K562 (cell line): ENCODE measurements around the gene FAM83E.

Experiments used
- CLOCK ChIP-seq: fragments of 250-450 bp; sonication (Bioruptor Pico); IDR thresholded peaks from 2 replicates; pipeline ENCODE4 v1.4.0; 2020; ENCODE audit warnings: mild to moderate bottlenecking, moderate library complexity, borderline replicate concordance
- CXXC5 ChIP-seq: fragments of 250-450 bp; sonication (Bioruptor Pico); IDR thresholded peaks from 2 replicates; pipeline ENCODE4 v1.8.0; 2022; ENCODE audit warnings: inconsistent platforms, mild to moderate bottlenecking, moderate library complexity
- HMGXB4 ChIP-seq: sonication (generic); formaldehyde crosslinking; IDR thresholded peaks from 2 replicates; pipeline ENCODE4 v1.8.1; 2023; ENCODE audit warnings: mild to moderate bottlenecking, missing genetic modification reagents
- MAFK ChIP-seq: IDR thresholded peaks from 2 replicates; pipeline ENCODE4 v1.6.1; 2011; ENCODE audit warnings: low read length, improper control_type of control experiment
- MEIS2 ChIP-seq: fragments of 450-650 bp; IDR thresholded peaks from 2 replicates; pipeline ENCODE4 v1.6.1; 2014; ENCODE audit warnings: mild to moderate bottlenecking; ENCODE audit not compliant: partially characterized antibody
- MYNN ChIP-seq, 2 experiments: sonication (generic); formaldehyde crosslinking in 1 of 2; IDR thresholded peaks; 2 replicates each; pipeline versions ENCODE4 v1.5.0 to v1.6.1; 2016 to 2020; ENCODE audit warnings: antibody characterized with exemption in 1 of 2, missing genetic modification reagents in 1 of 2
- NR2C2 ChIP-seq, 2 experiments: fragments of 200-800 bp in 1 of 2; sonication (Bioruptor generic) in 1 of 2; sonication (generic) in 1 of 2; formaldehyde crosslinking in 1 of 2; IDR thresholded peaks; 2 replicates each; pipeline versions ENCODE4 v1.6.1 to v1.8.0; 2016 to 2022; ENCODE audit warnings: mild to moderate bottlenecking in 1 of 2, missing compliant biosample characterization in 1 of 2, missing genetic modification characterization in 1 of 2, missing genetic modification reagents in 1 of 2
- PTBP1 ChIP-seq: fragments of 200-400 bp; formaldehyde crosslinking; IDR thresholded peaks from 2 replicates; pipeline ENCODE4 v1.6.1; 2017; ENCODE audit warnings: low read depth, low read length
- RCOR1 ChIP-seq, 2 experiments: IDR thresholded peaks; 2 replicates each; pipeline ENCODE4 v1.6.1; 2012; ENCODE audit warnings: low read depth in 2 of 2, low read length in 2 of 2, borderline replicate concordance in 1 of 2, improper control_type of control experiment in 1 of 2
- TEAD1 ChIP-seq, 2 experiments: fragments of 450-650 bp in 1 of 2; sonication (generic) in 1 of 2; formaldehyde crosslinking; IDR thresholded peaks; 2 replicates each; pipeline versions ENCODE4 v1.4.0 to v1.8.0; 2020 to 2022; ENCODE audit warnings: mild to moderate bottlenecking in 2 of 2, missing genetic modification reagents in 1 of 2
- TRIM24 ChIP-seq, 2 experiments: fragments of 450-650 bp; IDR thresholded peaks; 2 replicates each; pipeline ENCODE4 v1.6.1; 2016
- ZBTB26 ChIP-seq: fragments of 450-650 bp; formaldehyde crosslinking; IDR thresholded peaks from 2 replicates; pipeline ENCODE4 v1.4.0; 2022; ENCODE audit warnings: missing genetic modification characterization
- ZNF778 ChIP-seq: fragments of 450-650 bp; formaldehyde crosslinking; IDR thresholded peaks from 2 replicates; pipeline ENCODE4 v1.4.0; 2020; ENCODE audit warnings: mild to moderate bottlenecking, moderate library complexity

- TF ChIP-seq TEAD1 (CRISPR knock-in tag; IDR thresholded peaks at IDR 0.05) (no peak), MYNN (IDR thresholded peaks at IDR 0.05) (no peak), MYNN (CRISPR knock-in tag; IDR thresholded peaks at IDR 0.05) (no peak), MEIS2 (no peak), CXXC5 (no peak), NR2C2 (CRISPR knock-in tag; IDR thresholded peaks at IDR 0.05) (no peak), NR2C2 (tag; IDR thresholded peaks at IDR 0.05) (no peak), HMGXB4 (no peak), RCOR1 (IDR thresholded peaks at IDR 0.05; ENCODE audit: borderline replicate concordance in 1 of 2, low read depth in 2 of 2, low read length in 2 of 2) (no peak), ZBTB26 (CRISPR knock-in tag) (no peak), MAFK (no peak), PTBP1 (no peak), TRIM24 (IDR thresholded peaks at IDR 0.05) (no peak), CLOCK (CRISPR knock-in tag) (no peak), ZNF778 (no peak)
Observed at GRCh38 chr19:48607359-48607755, 7.5 kb downstream of the FAM83E start.
